ENCODE results near the gene CASS4.

DNA sequence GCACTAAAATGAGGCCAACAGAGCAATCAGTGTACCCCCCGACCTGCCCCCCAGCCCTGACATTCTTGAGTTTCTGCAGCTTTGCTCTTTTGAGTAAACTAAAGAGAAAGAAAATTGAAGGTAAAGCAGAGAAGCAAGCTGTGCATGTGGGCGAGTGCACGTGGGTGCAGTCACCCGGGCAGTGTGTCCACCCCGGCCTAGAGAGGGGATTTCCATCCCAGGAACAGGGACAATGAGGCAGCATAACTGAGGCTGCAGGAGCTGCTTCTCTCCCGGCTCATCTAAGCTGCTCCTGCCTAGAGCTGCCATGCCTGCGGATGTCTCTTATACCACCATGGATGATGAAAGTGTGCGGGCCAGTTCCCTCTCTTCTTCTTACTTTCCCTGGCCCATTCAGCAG is 16.8 kb downstream of the CASS4 start:
- no peak for TF ChIP-seq EZH2 (IDR thresholded peaks at IDR 0.05; ENCODE audit: borderline replicate concordance, low read length)
- TF ChIP-seq CTCF (conservative IDR thresholded peaks at IDR 0.05 in 1 of 2, IDR thresholded peaks at IDR 0.05 in 1 of 2; ENCODE audit: extremely low read depth in 1 of 2, insufficient read depth in 1 of 2, low read depth in 1 of 2, low read length in 2 of 2), result no peak

Data from mammary epithelial cell (primary cell).